Cerebellar nuclear complex (tissue), 1 donor: Measurements from ENCODE around the gene GAB4.

Experiments used
- DNase-seq, 2 experiments: peaks; one replicate each; lab custom pipeline; 2025; lab: John Stamatoyannopoulos, UW

The GAB4 gene

DNA sequence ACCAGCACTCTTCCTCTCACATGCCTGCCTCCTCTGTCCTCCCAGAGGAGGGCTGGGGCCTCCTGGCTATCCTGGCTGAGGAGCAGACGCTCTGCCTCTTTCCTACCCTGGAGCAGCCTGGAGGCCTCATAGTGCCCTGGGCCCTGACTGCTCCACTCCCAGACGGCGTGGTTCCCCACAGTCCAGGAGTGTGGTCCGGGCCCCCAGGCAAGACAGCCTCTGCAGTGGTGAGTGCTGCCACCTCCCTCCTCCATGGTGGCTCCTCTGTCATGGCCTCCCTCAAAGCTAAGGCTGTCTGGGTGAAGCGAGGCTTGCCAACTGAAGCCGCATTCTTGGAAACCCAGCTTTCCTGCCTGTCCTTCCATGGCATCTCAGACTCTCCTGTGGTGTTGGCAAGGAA is 19.8 kb downstream of the GAB4 start:
- DNase-seq, result no peak

GRCh38 chr22:16987822-16988221 is 20.2 kb downstream of the GAB4 start:
- DNase-seq, result no peak

DNA sequence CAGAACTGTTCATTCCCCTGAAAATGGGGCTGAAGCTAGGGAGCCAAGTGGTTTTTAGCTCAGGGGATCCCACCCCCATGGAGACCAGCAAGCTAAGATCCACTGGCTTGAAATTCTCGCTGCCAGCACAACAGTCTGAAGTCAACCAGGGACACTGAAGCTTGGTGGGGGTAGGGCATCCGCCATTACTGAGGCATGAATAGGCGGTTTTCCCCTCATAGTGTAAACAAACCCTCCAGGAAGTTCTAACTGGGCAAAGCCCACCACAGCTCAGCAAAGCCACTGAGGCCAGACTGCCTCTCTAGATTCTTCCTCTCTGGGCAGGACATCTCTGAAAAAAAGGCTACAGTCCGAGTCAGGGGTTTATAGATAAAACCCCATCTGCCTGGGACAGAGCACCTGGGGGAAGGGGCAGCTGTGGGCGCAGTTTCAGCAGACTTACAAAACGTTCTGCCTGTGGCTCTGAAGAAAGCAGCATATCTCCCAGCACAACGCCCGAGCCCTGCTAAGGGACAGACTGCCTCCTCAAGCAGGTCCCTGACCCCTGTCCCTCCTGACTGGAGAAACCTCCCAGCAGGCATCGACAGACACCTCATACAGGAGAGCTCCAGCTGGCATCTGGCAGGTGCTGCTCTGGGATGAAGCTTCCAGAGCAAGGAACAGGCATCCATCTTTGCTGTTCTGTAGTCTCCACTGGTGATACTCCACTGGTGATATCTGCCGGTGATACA is 32.7 kb downstream of the GAB4 start:
- DNase-seq, result no peak

- no peak for DNase-seq
These were observed 33.5 kb downstream of the GAB4 start for GRCh38 chr22:16974298-16975084.

- no peak for DNase-seq
These were observed 34.3 kb downstream of the GAB4 start for GRCh38 chr22:16973591-16974297.

GRCh38 chr22:16972311-16972710 is 35.7 kb downstream of the GAB4 start:
- DNase-seq, result no peak

- no peak for DNase-seq
These were observed 37.6 kb downstream of the GAB4 start for GRCh38 chr22:16970446-16970845.

- DNase-seq, result no peak
These were observed 38.3 kb downstream of the GAB4 start for GRCh38 chr22:16969508-16970327.

DNA sequence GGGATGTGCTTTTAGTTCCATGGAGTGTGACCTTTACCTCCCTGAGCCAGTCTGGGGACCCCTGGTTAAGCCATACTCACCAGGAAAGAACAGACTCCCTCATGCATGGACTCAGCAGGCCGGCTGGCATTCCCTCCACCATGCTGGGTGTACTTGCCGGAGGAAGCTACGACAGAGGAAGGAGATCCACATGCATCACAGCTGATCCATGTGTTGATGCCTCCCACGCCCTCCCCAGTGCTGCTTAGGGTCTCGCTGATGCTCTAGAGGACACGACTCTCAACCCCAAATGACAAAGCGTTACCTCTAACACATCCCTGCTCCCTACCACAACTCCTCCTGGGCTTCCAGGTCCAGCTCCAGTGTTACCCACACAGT is 39.8 kb downstream of the GAB4 start:
- DNase-seq, result no peak

DNA sequence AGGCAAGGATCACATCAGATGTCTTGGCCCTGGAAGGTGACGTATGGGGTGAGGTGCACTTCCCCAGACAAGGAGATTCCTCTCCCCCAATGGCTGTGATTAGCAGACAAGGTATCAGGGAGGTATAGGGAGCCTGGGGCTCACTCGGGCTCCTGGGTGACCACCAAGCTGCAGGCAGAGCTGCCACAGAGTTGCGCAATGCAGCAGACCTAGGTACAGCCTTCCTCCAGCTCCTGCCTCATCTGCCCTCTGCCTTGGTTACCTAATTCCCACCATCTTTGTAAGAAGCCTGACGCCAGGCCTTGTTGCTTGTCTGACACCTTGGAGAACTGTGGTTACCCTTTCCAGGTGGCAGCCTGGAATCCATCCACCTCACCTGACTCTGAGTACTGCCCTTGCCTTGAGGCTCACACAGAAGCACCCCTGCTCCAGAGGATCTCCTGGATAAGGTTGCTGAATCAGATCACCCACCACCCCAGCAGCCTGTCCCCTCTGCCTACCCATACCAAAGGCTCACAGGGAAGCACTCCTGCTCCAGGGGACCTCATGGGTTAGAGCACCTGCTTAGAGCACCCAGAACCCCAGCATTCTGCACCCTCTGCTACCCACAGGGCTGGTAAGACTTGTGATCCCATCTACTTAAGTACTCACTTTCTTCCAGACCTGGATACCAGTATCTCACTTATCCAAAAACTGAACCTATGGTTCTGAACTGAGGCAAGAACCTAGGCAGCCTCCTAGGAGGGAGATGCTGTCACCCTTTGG is 40.4 kb downstream of the GAB4 start:
- no peak for DNase-seq

DNA sequence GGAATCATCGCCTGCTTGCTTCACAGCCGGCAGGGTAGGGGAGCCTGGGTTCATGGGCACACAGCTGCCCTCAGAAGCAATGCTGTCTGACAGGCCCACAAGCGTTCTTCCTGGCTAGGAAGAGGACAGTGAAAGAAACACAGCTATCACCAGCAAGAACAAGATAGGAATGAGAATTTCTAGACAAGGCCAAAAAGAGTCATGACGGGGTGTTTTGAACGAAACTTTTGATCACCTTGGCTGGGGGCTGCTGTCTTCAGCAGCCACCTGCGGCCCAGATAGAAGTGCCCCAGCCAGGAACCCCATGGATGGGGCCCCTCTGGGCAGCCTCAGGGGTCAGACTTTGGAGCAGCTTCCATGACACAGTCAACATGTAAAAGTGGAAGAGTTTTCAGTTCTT is 41.8 kb downstream of the GAB4 start:
- no peak for DNase-seq

- no peak for DNase-seq
These were observed 42.5 kb downstream of the GAB4 start for GRCh38 chr22:16965560-16965959.

GRCh38 chr22:16965083-16965482 is 42.9 kb downstream of the GAB4 start:
- no peak for DNase-seq

- DNase-seq, result no peak
These were observed 43.7 kb downstream of the GAB4 start for GRCh38 chr22:16964366-16964765.

DNA sequence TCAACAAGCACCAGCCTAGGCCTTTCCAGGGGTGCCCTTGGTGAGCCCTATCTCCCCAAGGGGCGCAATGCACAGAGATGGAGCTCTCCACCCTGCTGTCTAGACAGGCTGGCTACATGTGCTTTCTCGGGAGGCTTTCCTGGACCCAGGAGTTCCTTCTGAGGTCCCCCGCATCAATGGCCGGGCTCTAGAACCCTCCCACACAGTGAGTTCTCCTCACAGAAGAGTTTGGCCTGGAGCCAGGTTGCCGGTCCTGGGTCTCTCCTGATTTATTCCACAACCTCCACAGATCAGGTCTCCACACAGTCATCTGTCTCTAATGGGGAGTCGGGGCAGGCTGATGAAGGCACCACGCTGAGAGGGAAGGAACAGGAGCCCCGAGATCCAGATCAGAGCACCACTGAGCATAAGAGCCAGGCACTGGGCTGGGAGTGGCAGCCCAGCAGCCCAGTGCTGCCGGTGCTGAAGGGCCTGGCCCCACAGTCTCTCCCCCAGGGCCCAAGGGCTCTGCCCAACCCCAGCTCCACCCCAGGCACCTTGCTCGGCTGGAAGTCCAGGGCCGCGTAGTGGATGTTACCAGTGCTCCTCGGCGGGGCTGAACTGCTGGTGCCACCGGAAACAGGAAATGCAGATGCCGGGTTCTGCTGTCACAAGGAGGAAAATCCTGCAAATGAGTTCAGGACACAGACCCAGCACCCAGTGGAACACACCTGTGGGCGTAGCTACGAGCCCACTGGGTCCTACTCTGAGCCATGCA is 44.7 kb downstream of the GAB4 start:
- no peak for DNase-seq

- no peak for DNase-seq
These were observed 45.5 kb downstream of the GAB4 start for GRCh38 chr22:16962501-16962900.

GRCh38 chr22:16961477-16962186 is 46.4 kb downstream of the GAB4 start:
- DNase-seq, result no peak

DNA sequence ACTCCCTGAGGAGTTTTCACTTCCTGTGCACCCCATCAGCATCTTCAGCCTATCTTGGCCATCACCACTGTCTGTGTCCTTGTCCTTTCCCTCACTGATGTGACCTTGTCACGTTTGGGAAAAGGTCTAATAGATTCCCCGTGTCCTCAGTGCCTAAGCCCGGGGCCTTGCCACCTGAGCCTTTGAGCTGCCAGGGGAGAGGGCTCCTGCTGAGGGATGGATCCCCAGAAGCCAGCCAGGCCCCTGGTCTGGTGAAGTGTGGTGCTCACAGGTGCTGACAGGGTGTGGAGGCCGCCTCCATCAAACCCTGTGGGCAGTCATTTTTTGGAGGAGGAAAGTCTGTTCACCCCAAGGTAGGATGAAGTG is 47.2 kb downstream of the GAB4 start:
- no peak for DNase-seq

DNA sequence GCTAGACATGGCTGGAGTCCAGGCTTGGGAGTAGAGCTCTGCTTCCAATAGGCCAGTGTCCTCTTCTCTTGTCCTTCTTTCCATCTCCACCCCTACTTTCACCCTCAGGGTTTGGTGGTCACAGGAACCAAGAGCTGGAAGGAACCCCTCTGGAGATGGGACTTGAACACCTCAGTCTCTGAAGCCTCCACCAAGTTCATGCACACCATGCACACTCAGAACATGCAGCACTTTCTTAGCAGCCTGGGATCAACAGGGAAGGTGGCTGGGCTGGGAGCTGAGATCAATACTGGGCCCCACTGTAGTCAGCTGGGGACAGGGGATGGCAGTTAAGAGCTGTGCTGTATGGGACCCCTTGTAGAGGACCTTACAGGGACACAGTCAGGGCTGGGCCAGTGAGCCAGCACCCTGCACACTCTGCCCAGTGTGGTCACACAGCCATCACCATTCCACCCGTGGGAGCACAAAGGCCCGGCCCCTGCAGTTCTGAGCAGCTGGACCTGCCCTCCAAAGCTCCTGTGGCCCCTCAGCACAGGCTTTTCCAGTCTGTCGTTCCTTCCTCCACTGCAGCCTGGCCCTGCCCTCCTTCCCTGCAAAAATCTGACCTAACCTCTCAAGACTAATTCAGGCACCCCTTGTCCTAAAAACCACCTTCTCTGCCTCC is 47.7 kb downstream of the GAB4 start:
- DNase-seq, result no peak
